Mucosa of rectum (tissue), 2 donors: ENCODE results near the gene NDE1.

Experiments used
- H3K27ac ChIP-seq, 2 donors: one replicate each; pipeline ENCODE4 v1.7.0; 2013; ENCODE audit warnings: inconsistent platforms in 2 of 2, low read depth in 2 of 2, low read length in 2 of 2
- H3K27me3 ChIP-seq, 2 donors: one replicate each; pipeline ENCODE4 v1.7.0; 2013; ENCODE audit warnings: low read length in 2 of 2; ENCODE audit not compliant: control insufficient read depth in 2 of 2, insufficient read depth in 2 of 2
- H3K36me3 ChIP-seq, 2 donors: one replicate each; pipeline ENCODE4 v1.7.0; 2013; ENCODE audit warnings: low read length in 2 of 2; ENCODE audit not compliant: control insufficient read depth in 2 of 2, insufficient read depth in 2 of 2
- H3K4me1 ChIP-seq, 2 donors: one replicate each; pipeline ENCODE4 v1.7.0; 2013; ENCODE audit warnings: low read length in 2 of 2, mild to moderate bottlenecking in 1 of 2; ENCODE audit not compliant: control insufficient read depth in 2 of 2, insufficient read depth in 2 of 2
- H3K4me3 ChIP-seq, 2 donors: one replicate each; pipeline ENCODE4 v1.7.0; 2013; ENCODE audit warnings: low read length in 2 of 2
- H3K9ac ChIP-seq, 2 donors: one replicate each; pipeline ENCODE4 v1.7.0; 2013; ENCODE audit warnings: low read length in 2 of 2, low read depth in 1 of 2, mild to moderate bottlenecking in 1 of 2
- H3K9me3 ChIP-seq, 2 donors: one replicate each; pipeline ENCODE4 v1.7.0; 2013; ENCODE audit warnings: low read length in 2 of 2; ENCODE audit not compliant: control insufficient read depth in 2 of 2
- donor health status: healthy.
- donor health status: Normal muscosa, but diverticular disease.

NDE1 gene

DNA sequence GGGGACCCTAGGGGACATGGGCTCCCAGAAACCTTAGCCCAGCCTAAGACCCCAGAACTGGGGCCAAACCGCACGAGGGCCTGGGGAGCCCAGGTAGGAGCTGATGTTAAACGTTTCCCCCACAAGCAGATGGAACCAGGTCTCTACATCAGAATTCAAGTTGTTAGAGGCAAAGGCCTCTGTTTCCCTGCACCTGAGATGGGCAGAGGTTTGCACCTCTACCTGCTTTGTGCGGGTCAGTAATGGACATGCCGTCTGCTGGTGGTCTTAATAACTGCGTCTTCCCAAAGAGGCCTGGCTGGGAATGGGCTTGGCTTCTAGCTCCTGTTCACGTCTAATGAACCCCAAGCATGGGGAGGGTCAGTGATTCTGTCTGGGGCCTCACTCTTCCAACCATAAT lies 79.1 kb downstream of the NDE1 start:
- H3K4me3 ChIP-seq = no peak overlapping the region

DNA sequence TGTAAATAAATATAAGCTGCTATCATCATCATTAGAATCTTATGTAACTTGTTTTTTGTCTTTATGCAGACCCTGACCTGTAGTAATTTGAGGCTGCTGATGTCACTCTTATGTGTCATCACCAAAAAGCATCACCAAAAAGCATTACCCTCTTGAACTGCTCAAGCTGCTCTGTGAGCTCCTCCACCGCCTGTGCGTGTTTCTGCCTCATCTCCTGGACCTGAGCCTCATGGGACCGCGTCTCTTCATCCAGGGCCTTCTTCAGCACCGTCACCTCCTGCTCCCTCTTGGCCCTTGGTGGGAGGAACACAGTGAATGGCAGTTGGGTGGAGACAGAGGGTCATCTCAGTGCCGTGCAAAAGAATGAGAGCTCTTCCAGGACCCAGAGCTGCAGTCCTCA lies 82.4 kb downstream of the NDE1 start:
- no peaks in the 10 kb centered on the region for H3K9me3 ChIP-seq
- no peaks in the 10 kb centered on the region for H3K4me1 ChIP-seq
- no peak overlapping the region for H3K9ac ChIP-seq
- no peaks in the 10 kb centered on the region for H3K27me3 ChIP-seq
- H3K27ac ChIP-seq = no peak overlapping the region
- H3K4me3 ChIP-seq = no peak overlapping the region
- no peaks in the 10 kb centered on the region for H3K36me3 ChIP-seq

More for the DNA sequence above, 79.1 kb downstream of the NDE1 start:
- Histone ChIP-seq H3K27ac (no peak overlapping the region), H3K4me1 (peaks cover 0 to 3% of the 10 kb centered on the region in 2 donors), H3K36me3 (peaks cover 11 to 15% of the 10 kb centered on the region in 2 donors), H3K9ac (no peak overlapping the region), H3K27me3 (no peaks in the 10 kb centered on the region), H3K9me3 (no peaks in the 10 kb centered on the region)

DNA sequence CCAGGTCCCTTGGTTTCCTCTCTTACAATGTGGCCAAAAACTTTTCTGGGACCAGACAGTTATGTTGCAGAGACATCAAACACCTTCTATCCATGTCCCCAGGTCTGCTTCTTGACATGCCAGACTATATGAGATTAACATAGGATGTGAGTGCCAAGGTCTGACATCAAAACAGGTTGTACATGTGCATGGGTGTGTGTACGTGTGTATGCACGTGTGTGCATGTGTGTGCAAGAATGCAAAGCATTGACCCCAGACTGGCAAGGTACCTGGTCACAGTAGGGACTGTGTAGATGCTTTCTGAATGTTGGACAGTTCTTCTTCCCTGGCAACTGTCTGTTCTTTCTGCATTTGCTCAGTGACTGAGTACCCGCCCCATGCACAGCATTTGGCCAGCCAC lies 85.6 kb downstream of the NDE1 start:
- H3K4me3 ChIP-seq = no peak overlapping the region
- no peaks in the 10 kb centered on the region for H3K4me1 ChIP-seq
- no peaks in the 10 kb centered on the region for H3K27me3 ChIP-seq
- H3K9me3 ChIP-seq = no peaks in the 10 kb centered on the region
- no peak overlapping the region for H3K9ac ChIP-seq
- H3K27ac ChIP-seq = no peak overlapping the region
- H3K36me3 ChIP-seq = no peaks in the 10 kb centered on the region

DNA sequence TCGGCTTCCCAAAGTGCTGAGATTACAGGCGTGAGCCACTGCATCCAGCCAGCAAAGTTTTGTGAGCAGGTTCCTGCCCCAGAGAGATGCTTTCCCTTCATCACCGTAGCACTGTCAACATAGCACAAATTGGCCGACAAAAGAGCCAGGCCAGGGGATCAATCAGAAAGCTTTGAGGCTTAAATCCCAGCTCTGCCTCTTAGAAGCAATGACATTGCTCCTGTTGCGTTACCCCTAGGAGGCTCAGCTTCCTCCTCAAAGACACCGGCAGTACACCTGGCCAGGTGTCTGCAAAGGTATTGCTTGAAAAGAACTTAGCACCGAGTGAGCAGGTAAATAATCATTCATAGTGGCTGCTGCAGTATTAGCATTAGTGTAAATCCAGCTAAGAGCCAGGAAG lies 86.5 kb downstream of the NDE1 start:
- Histone ChIP-seq H3K4me3 (no peak overlapping the region), H3K9ac (no peak overlapping the region), H3K9me3 (no peaks in the 10 kb centered on the region), H3K27ac (no peak overlapping the region), H3K36me3 (no peaks in the 10 kb centered on the region), H3K27me3 (no peaks in the 10 kb centered on the region), H3K4me1 (no peaks in the 10 kb centered on the region)

GRCh38 chr16:15737140-15737644 lies 87.1 kb downstream of the NDE1 start:
- no peaks in the 10 kb centered on the region for H3K36me3 ChIP-seq

DNA sequence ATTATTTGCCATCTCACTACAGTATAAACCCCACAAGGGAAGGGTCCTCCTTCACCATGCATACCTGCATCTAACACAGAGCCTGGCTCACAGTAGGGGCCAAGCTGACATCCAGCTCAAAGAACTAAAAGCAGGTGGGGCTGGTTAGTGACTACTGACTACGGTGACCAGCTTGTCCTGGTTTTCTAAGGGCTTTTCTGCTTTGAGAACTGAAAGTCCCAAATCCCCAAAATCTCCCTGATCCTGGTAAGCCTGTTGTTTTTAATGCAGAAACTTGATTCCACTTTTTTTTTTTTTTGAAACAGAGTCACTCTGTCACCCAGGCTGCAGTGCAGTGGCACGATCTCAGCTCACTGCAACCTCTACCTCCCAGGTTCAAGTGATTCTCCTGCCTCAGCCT lies 89.4 kb downstream of the NDE1 start:
- Histone ChIP-seq H3K9me3 (no peaks in the 10 kb centered on the region), H3K9ac (no peak overlapping the region), H3K4me3 (no peak overlapping the region), H3K27ac (no peak overlapping the region), H3K27me3 (no peaks in the 10 kb centered on the region), H3K4me1 (no peaks in the 10 kb centered on the region), H3K36me3 (no peaks in the 10 kb centered on the region)

More at GRCh38 chr16:15737140-15737644, 87.1 kb downstream of the NDE1 start:
- Histone ChIP-seq H3K9ac (no peak overlapping the region), H3K4me1 (no peaks in the 10 kb centered on the region), H3K9me3 (no peaks in the 10 kb centered on the region), H3K27ac (no peak overlapping the region), H3K27me3 (no peaks in the 10 kb centered on the region), H3K4me3 (no peak overlapping the region)

- H3K27me3 ChIP-seq = no peaks in the 10 kb centered on the region
- no peak overlapping the region for H3K27ac ChIP-seq
- H3K4me1 ChIP-seq = no peaks in the 10 kb centered on the region
- no peak overlapping the region for H3K9ac ChIP-seq
- no peaks in the 10 kb centered on the region for H3K36me3 ChIP-seq
- no peak overlapping the region for H3K4me3 ChIP-seq
- no peaks in the 10 kb centered on the region for H3K9me3 ChIP-seq
Measured at GRCh38 chr16:15739950-15740349, 89.9 kb downstream of the NDE1 start.

- no peak overlapping the region for H3K9ac ChIP-seq
- no peaks in the 10 kb centered on the region for H3K36me3 ChIP-seq
- no peak overlapping the region for H3K4me3 ChIP-seq
- H3K4me1 ChIP-seq = no peaks in the 10 kb centered on the region
- no peaks in the 10 kb centered on the region for H3K9me3 ChIP-seq
- H3K27ac ChIP-seq = no peak overlapping the region
- H3K27me3 ChIP-seq = no peaks in the 10 kb centered on the region
Measured at GRCh38 chr16:15741207-15741871, 91.3 kb downstream of the NDE1 start.

GRCh38 chr16:15742716-15743115 lies 92.7 kb downstream of the NDE1 start:
- no peak overlapping the region for H3K4me3 ChIP-seq
- H3K9ac ChIP-seq = no peak overlapping the region
- H3K27me3 ChIP-seq = no peaks in the 10 kb centered on the region
- H3K4me1 ChIP-seq = no peaks in the 10 kb centered on the region
- no peaks in the 10 kb centered on the region for H3K36me3 ChIP-seq
- no peak overlapping the region for H3K27ac ChIP-seq
- H3K9me3 ChIP-seq = no peaks in the 10 kb centered on the region

- Histone ChIP-seq H3K27ac (no peak overlapping the region), H3K9me3 (no peaks in the 10 kb centered on the region), H3K4me1 (no peaks in the 10 kb centered on the region), H3K4me3 (no peak overlapping the region), H3K9ac (no peak overlapping the region), H3K27me3 (no peaks in the 10 kb centered on the region), H3K36me3 (peaks cover 0 to 4% of the 10 kb centered on the region in 2 donors)
Measured at GRCh38 chr16:15743657-15744056, 93.6 kb downstream of the NDE1 start.
